ENCODE results near the gene PAK4. TPM values are rescaled to one million over a fixed set of nuclear protein-coding genes. Genes with fewer than 3 reads are reported as not detected.
A peak's percentile ranks its signal among the peaks of the same experiment; 100 is the strongest.

Gene PAK4
- total and polyA plus RNA-seq, 9 of the 15 experiments (the other 6 are each of a cell fraction or from before 2014, with no cell fraction given), result 0.21 to 33.5 (median 5.8) TPM

GRCh38 chr19:39157997-39158389, 32.4 kb downstream of the PAK4 start (continued):
- no peak for TF ChIP-seq TARDBP (IDR thresholded peaks at IDR 0.05)
- TF ChIP-seq ZC3H4 (CRISPR knock-in tag; IDR thresholded peaks at IDR 0.05; ENCODE audit: borderline replicate concordance), result 0 out of 2 replicates have a peak, but pooled peaks have one; percentile 41
- no peak for TF ChIP-seq SRSF9 (IDR thresholded peaks at IDR 0.05; ENCODE audit: borderline replicate concordance, low read depth, low read length)
- TF ChIP-seq THAP7 (CRISPR knock-in tag; IDR thresholded peaks at IDR 0.05), result no peak
- peak; percentile 30 for TF ChIP-seq WHSC1 (IDR thresholded peaks at IDR 0.05; ENCODE audit: low read length)

GRCh38 chr19:39158646-39159260, 33.2 kb downstream of the PAK4 start:
- H3K9ac ChIP-seq (ENCODE audit: insufficient read depth in 1 of 2, low read depth in 2 of 2, low read length in 2 of 2), result peak overlapping the region in 1 of 2 experiments; percentile 47; a peak in 2 of 4 replicates
- H2AFZ ChIP-seq (ENCODE audit: low read depth, low read length), result no peak overlapping the region
- in situ Hi-C loops (cut with MboI), result no loop called here
- ChIA-PET POLR2A (interaction anchor here (0.8 kb wide), 1 partner anchor 14 kb away, joined by 3 read pairs; no protein-coding TSS in a partner anchor), CTCF (ENCODE audit: low intra/inter-chr PET ratio) (no interaction called here)
- H3K27ac ChIP-seq (ENCODE audit: extremely low read depth, low read depth, low read length), result no peak overlapping the region
- BruUV-seq (replicated peaks), result no TSS peak
- H4K20me1 ChIP-seq (replicated peaks; ENCODE audit: control insufficient read depth, insufficient read depth, low read length), result peaks cover 27% of the 10 kb centered on the region
- DNase-seq (ENCODE audit: extremely low read depth in 1 of 4, low spot score in 3 of 4) (peak; percentile 65 to 69 (median 68)), ATAC-seq (peak; percentile 52), FAIRE-seq (peak; percentile 87)
- intact Hi-C loops (cut with micrococcal nuclease), result no loop called here
- no peaks in the 10 kb centered on the region for H3K9me3 ChIP-seq (replicated peaks; ENCODE audit: control insufficient read depth, insufficient read depth, low read depth, low read length)
- H3K79me2 ChIP-seq (ENCODE audit: control insufficient read depth, insufficient read depth, low read length), result peaks cover 64% of the 10 kb centered on the region
- H3K27me3 ChIP-seq (ENCODE audit: control insufficient read depth in 2 of 2, insufficient read depth in 2 of 2, low read length in 2 of 2), result no peaks in the 10 kb centered on the region
- WGBS (ENCODE audit: insufficient coverage, low coverage, missing lambda C conversion rate), result 43% methylated on average over 12 of the region's 12 CpGs
- H3K4me2 ChIP-seq (ENCODE audit: insufficient read depth, low read length), result peak overlapping the region; percentile 26; the same call in 1 of the 2 replicates
- H3K4me1 ChIP-seq (replicated peaks in 1 of 2; ENCODE audit: control insufficient read depth in 2 of 2, insufficient read depth in 2 of 2, low read length in 2 of 2), result peaks cover 39 to 74% of the 10 kb centered on the region in 2 experiments
- peaks cover 5% of the 10 kb centered on the region; the same call in 1 of the 3 replicates for H3K36me3 ChIP-seq (ENCODE audit: control insufficient read depth, insufficient read depth, low read length)
- H3K4me3 ChIP-seq, result no peak overlapping the region
- H3K9me1 ChIP-seq (ENCODE audit: control insufficient read depth, insufficient read depth, low read length), result peaks cover 15% of the 10 kb centered on the region
- TF ChIP-seq ARNT (IDR thresholded peaks at IDR 0.05) (no peak), ZNF717 (CRISPR knock-in tag; IDR thresholded peaks at IDR 0.05) (no peak), THRA (IDR thresholded peaks at IDR 0.05) (no peak), TCF3 (CRISPR knock-in tag; IDR thresholded peaks at IDR 0.05) (peak; percentile 43; the same call in 1 of the 2 replicates), TCFL5 (CRISPR knock-in tag; conservative IDR thresholded peaks at IDR 0.05) (no peak), ZNF75A (CRISPR knock-in tag; IDR thresholded peaks at IDR 0.05) (no peak)
